HepG2 (cell line): ENCODE measurements around the gene COPS3. TPM values are rescaled to one million over a fixed set of nuclear protein-coding genes. Genes with fewer than 3 reads are reported as not detected.

Experiments
- ARNT ChIP-seq: fragments of 450-650 bp; IDR thresholded peaks from 2 replicates; pipeline ENCODE4 v1.6.1; 2017
- ATAD3A ChIP-seq: sonication (generic); formaldehyde crosslinking; IDR thresholded peaks from 2 replicates; pipeline ENCODE4 v1.4.0; 2020; ENCODE audit warnings: missing genetic modification reagents
- CEBPZ ChIP-seq: IDR thresholded peaks from 2 replicates; pipeline ENCODE4 v1.6.1; 2012; ENCODE audit warnings: low read length, improper control_type of control experiment
- CREB3 ChIP-seq: sonication (generic); formaldehyde crosslinking; IDR thresholded peaks from 2 replicates; pipeline ENCODE4 v1.5.0; 2020; ENCODE audit warnings: missing genetic modification reagents
- ETS1 ChIP-seq: sonication (generic); formaldehyde crosslinking; IDR thresholded peaks from 2 replicates; pipeline ENCODE4 v1.4.0; 2020; ENCODE audit warnings: missing genetic modification reagents
- GFI1 ChIP-seq: sonication (generic); formaldehyde crosslinking; IDR thresholded peaks from 2 replicates; pipeline ENCODE4 v1.5.0; 2020; ENCODE audit warnings: missing genetic modification reagents, mild to moderate bottlenecking, borderline replicate concordance
- GPN1 ChIP-seq: sonication (generic); formaldehyde crosslinking; IDR thresholded peaks from 2 replicates; pipeline ENCODE4 v1.5.1; 2020; ENCODE audit warnings: missing genetic modification reagents, borderline replicate concordance
- HNRNPLL ChIP-seq: fragments of 200-400 bp; formaldehyde crosslinking; IDR thresholded peaks from 2 replicates; pipeline ENCODE4 v1.6.1; 2017; ENCODE audit warnings: mild to moderate bottlenecking, low read depth, low read length; ENCODE audit not compliant: poor library complexity, severe bottlenecking
- KLF13 ChIP-seq: sonication (generic); formaldehyde crosslinking; IDR thresholded peaks from 2 replicates; pipeline ENCODE4 v1.4.0; 2020; ENCODE audit warnings: mild to moderate bottlenecking, missing genetic modification reagents
- MED8 ChIP-seq: sonication (generic); formaldehyde crosslinking; IDR thresholded peaks from 2 replicates; pipeline ENCODE4 v1.8.1; 2023; ENCODE audit warnings: mild to moderate bottlenecking, missing genetic modification reagents; ENCODE audit not compliant: insufficient replicate concordance
- MLLT10 ChIP-seq: sonication (generic); formaldehyde crosslinking; IDR thresholded peaks from 2 replicates; pipeline ENCODE4 v1.4.0; 2020; ENCODE audit warnings: missing genetic modification reagents
- NR3C1 ChIP-seq: sonication (generic); formaldehyde crosslinking; IDR thresholded peaks from 2 replicates; pipeline ENCODE4 v1.4.0; 2020; ENCODE audit warnings: missing genetic modification reagents
- POGK ChIP-seq: sonication (generic); formaldehyde crosslinking; conservative IDR thresholded peaks from 2 replicates; pipeline ENCODE4 v1.8.0; 2022; ENCODE audit warnings: mild to moderate bottlenecking, moderate library complexity, missing genetic modification reagents
- THRA ChIP-seq: sonication (generic); formaldehyde crosslinking; IDR thresholded peaks from 2 replicates; pipeline ENCODE4 v1.4.0; 2020; ENCODE audit warnings: missing genetic modification reagents, borderline replicate concordance
- ZBTB1 ChIP-seq: sonication (generic); formaldehyde crosslinking; IDR thresholded peaks from 2 replicates; pipeline ENCODE4 v1.4.0; 2020; ENCODE audit warnings: missing genetic modification reagents, borderline replicate concordance
- ZC3H4 ChIP-seq: sonication (generic); formaldehyde crosslinking; IDR thresholded peaks from 2 replicates; pipeline ENCODE4 v1.4.0; 2020; ENCODE audit warnings: missing genetic modification reagents, borderline replicate concordance
- ZNF329 ChIP-seq: sonication (generic); formaldehyde crosslinking; IDR thresholded peaks from 2 replicates; pipeline ENCODE4 v1.9.0; 2021; ENCODE audit warnings: low read depth, mild to moderate bottlenecking, missing genetic modification reagents
- ZNF34 ChIP-seq: sonication (generic); formaldehyde crosslinking; IDR thresholded peaks from 2 replicates; pipeline ENCODE4 v1.4.0; 2020; ENCODE audit warnings: mild to moderate bottlenecking, missing genetic modification reagents, borderline replicate concordance
- ZNF510 ChIP-seq: sonication (generic); formaldehyde crosslinking; IDR thresholded peaks from 2 replicates; pipeline ENCODE4 v1.4.0; 2020; ENCODE audit warnings: low read depth, mild to moderate bottlenecking, missing genetic modification reagents
- ZNF670 ChIP-seq: sonication (generic); formaldehyde crosslinking; IDR thresholded peaks from 2 replicates; pipeline ENCODE4 v1.8.0; 2022; ENCODE audit warnings: mild to moderate bottlenecking, missing genetic modification reagents, borderline replicate concordance
- polyA plus RNA-seq, 8 experiments: library from polyadenylated mRNA; depleted of rRNA in 3 of 8; stranded (reverse) in 7 of 8; unstranded in 1 of 8; fragments of >200 nt; fragmentation: Illumina TruSeq in 4 of 8; extraction: Trizol in 4 of 8; gene quantifications; 2 replicates each; pipeline versions ENCODE4 v1.2.1 to v1.2.3, GENCODE V29; 2011 to 2016; ENCODE audit warnings: low read depth in 4 of 8, missing spikeins in 1 of 8, mixed read lengths in 1 of 8; ENCODE audit not compliant: insufficient read depth in 1 of 8
- total RNA-seq, 5 experiments: library from RNA; depleted of rRNA; stranded (reverse); fragments of >200 nt; fragmentation: Illumina TruSeq; extraction: Trizol; gene quantifications; 2 replicates each; pipeline ENCODE4 v1.2.3, GENCODE V29; 2016; ENCODE audit warnings: low read depth in 1 of 5

The COPS3 gene
- total and polyA plus RNA-seq, 2 of the 13 experiments (the other 11 are each of a cell fraction or from before 2014, with no cell fraction given), result 46.3 to 103 TPM

GRCh38 chr17:17206124-17206912 is 74.7 kb downstream of the COPS3 start, which contains the start of gene PLD6 (continued):
- TF ChIP-seq MED8 (peak; percentile 87), ARNT (no peak), ZNF670 (CRISPR knock-in tag) (no peak; the same call in 1 of the 2 replicates), ATAD3A (CRISPR knock-in tag) (no peak), POGK (CRISPR knock-in tag) (peak; percentile 96), KLF13 (CRISPR knock-in tag) (0 out of 2 replicates have a peak, but pooled peaks have one; percentile 58), ETS1 (peak; percentile 25; the same call in 1 of the 2 replicates), CREB3 (CRISPR knock-in tag) (peak; percentile 85; the same call in 1 of the 2 replicates), ZNF34 (CRISPR knock-in tag) (no peak; the same call in 1 of the 2 replicates), ZC3H4 (CRISPR knock-in tag) (no peak), GPN1 (CRISPR knock-in tag) (peak; percentile 29; the same call in 1 of the 2 replicates), ZNF510 (CRISPR knock-in tag) (0 out of 2 replicates have a peak, but pooled peaks have one; percentile 17), NR3C1 (no peak), THRA (CRISPR knock-in tag) (no peak), ZNF329 (CRISPR knock-in tag) (peak; percentile 84; the same call in 1 of the 2 replicates), HNRNPLL (peak; percentile 71), MLLT10 (CRISPR knock-in tag) (no peak), GFI1 (no peak; the same call in 1 of the 2 replicates), CEBPZ (no peak), ZBTB1 (0 out of 2 replicates have a peak, but pooled peaks have one; percentile 33)
